OCI-LY1 (cell line): ENCODE data around the gene TRAF3IP1.

Source experiments
- H2AFZ ChIP-seq: fragments of 200-600 bp; sonication (generic), shearing (Covaris generic); 2 replicates; pipeline ENCODE4 v1.6.0; 2014; ENCODE audit warnings: antibody characterized with exemption, mild to moderate bottlenecking, low read length
- H3F3A ChIP-seq: fragments of 200-600 bp; sonication (generic), shearing (Covaris generic); 2 replicates; pipeline ENCODE4 v1.6.0; 2014; ENCODE audit warnings: mild to moderate bottlenecking, antibody characterized with exemption, low read length, moderate library complexity; ENCODE audit not compliant: insufficient read depth
- H3K27ac ChIP-seq: fragments of 200-600 bp; sonication (generic); 2 replicates; pipeline ENCODE4 v1.5.1; 2014; ENCODE audit warnings: low read length, mixed run types, mild to moderate bottlenecking, low read depth; ENCODE audit not compliant: poor library complexity, severe bottlenecking
- H3K27me3 ChIP-seq: fragments of 200-600 bp; sonication (generic); 2 replicates; pipeline ENCODE4 v1.6.0; 2014; ENCODE audit warnings: antibody characterized with exemption, mild to moderate bottlenecking, low read length, moderate library complexity; ENCODE audit not compliant: insufficient read depth
- H3K36me3 ChIP-seq: fragments of 200-600 bp; sonication (generic); 2 replicates; pipeline ENCODE4 v1.6.1; 2014; ENCODE audit warnings: mild to moderate bottlenecking, antibody characterized with exemption, low read length, moderate library complexity, mixed read lengths; ENCODE audit not compliant: insufficient read depth
- H3K4me1 ChIP-seq: fragments of 200-600 bp; sonication (generic); 2 replicates; pipeline ENCODE4 v1.5.1; 2014; ENCODE audit warnings: mild to moderate bottlenecking, low read length, moderate library complexity; ENCODE audit not compliant: insufficient read depth, severe bottlenecking
- H3K4me2 ChIP-seq: fragments of 200-600 bp; sonication (generic), shearing (Covaris generic); 2 replicates; pipeline ENCODE4 v1.6.1; 2014; ENCODE audit warnings: low read length
- H3K4me3 ChIP-seq: fragments of 200-600 bp; sonication (generic); 2 replicates; pipeline ENCODE4 v1.5.1; 2014; ENCODE audit warnings: low read length, low read depth, mild to moderate bottlenecking, mixed read lengths; ENCODE audit not compliant: poor library complexity, severe bottlenecking
- H3K79me2 ChIP-seq: fragments of 200-600 bp; shearing (Covaris generic); 2 replicates; pipeline ENCODE4 v1.6.1; 2016; ENCODE audit warnings: mixed run types, low read length, mixed read lengths; ENCODE audit not compliant: insufficient read depth
- H3K9ac ChIP-seq: fragments of 200-600 bp; sonication (generic), shearing (Covaris generic); 2 replicates; pipeline ENCODE4 v1.6.1; 2014; ENCODE audit warnings: mild to moderate bottlenecking, low read length, mixed read lengths
- H3K9me2 ChIP-seq: fragments of 200-600 bp; sonication (generic), shearing (Covaris generic); 2 replicates; pipeline ENCODE4 v1.6.1; 2014; ENCODE audit warnings: low read depth, mild to moderate bottlenecking, low read length, mixed read lengths
- H3K9me3 ChIP-seq: fragments of 200-600 bp; shearing (Covaris generic); 2 replicates; pipeline ENCODE4 v1.6.1; 2014; ENCODE audit warnings: low read length, mixed read lengths
- H4K20me1 ChIP-seq: fragments of 200-600 bp; sonication (generic), shearing (Covaris generic); 2 replicates; pipeline ENCODE4 v1.6.0; 2016; ENCODE audit warnings: mild to moderate bottlenecking, low read length; ENCODE audit not compliant: insufficient read depth
- EZH2 ChIP-seq: fragments of 200-600 bp; sonication (generic), shearing (Covaris generic); IDR thresholded peaks from 2 replicates; pipeline ENCODE4 v1.8.0; 2017; ENCODE audit warnings: borderline replicate concordance, mixed run types, mild to moderate bottlenecking, antibody characterized with exemption, low read length, moderate library complexity, mixed read lengths
- TF ChIP-seq, protein P1 (sequence below): fragments of 200-600 bp; sonication (generic), shearing (Covaris generic); IDR thresholded peaks from 2 replicates; pipeline ENCODE4 v1.5.1; 2017; ENCODE audit warnings: mild to moderate bottlenecking, antibody characterized with exemption, low read length, moderate library complexity, mixed read lengths

Gene TRAF3IP1

DNA sequence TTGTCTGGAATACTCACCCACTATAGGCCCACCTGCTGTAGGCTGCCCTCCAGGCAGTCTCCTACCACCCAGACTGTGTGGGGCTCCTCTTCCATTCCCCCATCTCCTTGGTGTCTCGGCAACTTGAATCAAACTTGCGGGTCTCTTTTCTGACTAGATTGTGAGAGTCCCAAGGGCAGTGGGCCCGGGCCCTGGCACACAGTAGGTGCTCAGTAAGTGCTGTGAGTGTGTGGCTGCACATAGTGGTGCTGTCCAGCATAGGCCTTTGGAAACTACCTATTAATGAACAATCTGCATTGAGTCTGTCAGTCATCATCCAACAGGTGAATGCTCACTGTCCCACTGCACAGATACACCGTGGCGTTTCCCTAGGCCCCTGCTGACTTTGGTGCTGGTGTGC, 62.8 kb downstream of the TRAF3IP1 start:
- TF ChIP-seq EZH2, result no peak
- TF ChIP-seq, protein P1, sequence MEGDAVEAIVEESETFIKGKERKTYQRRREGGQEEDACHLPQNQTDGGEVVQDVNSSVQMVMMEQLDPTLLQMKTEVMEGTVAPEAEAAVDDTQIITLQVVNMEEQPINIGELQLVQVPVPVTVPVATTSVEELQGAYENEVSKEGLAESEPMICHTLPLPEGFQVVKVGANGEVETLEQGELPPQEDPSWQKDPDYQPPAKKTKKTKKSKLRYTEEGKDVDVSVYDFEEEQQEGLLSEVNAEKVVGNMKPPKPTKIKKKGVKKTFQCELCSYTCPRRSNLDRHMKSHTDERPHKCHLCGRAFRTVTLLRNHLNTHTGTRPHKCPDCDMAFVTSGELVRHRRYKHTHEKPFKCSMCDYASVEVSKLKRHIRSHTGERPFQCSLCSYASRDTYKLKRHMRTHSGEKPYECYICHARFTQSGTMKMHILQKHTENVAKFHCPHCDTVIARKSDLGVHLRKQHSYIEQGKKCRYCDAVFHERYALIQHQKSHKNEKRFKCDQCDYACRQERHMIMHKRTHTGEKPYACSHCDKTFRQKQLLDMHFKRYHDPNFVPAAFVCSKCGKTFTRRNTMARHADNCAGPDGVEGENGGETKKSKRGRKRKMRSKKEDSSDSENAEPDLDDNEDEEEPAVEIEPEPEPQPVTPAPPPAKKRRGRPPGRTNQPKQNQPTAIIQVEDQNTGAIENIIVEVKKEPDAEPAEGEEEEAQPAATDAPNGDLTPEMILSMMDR, result no peak
- Histone ChIP-seq H2AFZ (no peak overlapping the region), H3F3A (no peaks in the 10 kb centered on the region), H3K4me2 (no peak overlapping the region), H3K27ac (no peak overlapping the region), H3K27me3 (no peaks in the 10 kb centered on the region), H3K4me1 (peaks cover 3% of the 10 kb centered on the region), H3K9ac (no peak overlapping the region), H3K9me2 (no peaks in the 10 kb centered on the region), H3K36me3 (no peaks in the 10 kb centered on the region; the same call in 1 of the 2 replicates), H4K20me1 (no peaks in the 10 kb centered on the region), H3K79me2 (no peaks in the 10 kb centered on the region), H3K9me3 (peaks cover 3% of the 10 kb centered on the region; the same call in 1 of the 2 replicates), H3K4me3 (no peak overlapping the region)

- H3K9me3 ChIP-seq, result peaks cover 3% of the 10 kb centered on the region; the same call in 1 of the 2 replicates
- no peak overlapping the region for H2AFZ ChIP-seq
- no peaks in the 10 kb centered on the region for H4K20me1 ChIP-seq
- TF ChIP-seq EZH2, result no peak
- TF ChIP-seq, protein P1, result no peak
- H3K27me3 ChIP-seq, result no peaks in the 10 kb centered on the region
- H3K36me3 ChIP-seq, result no peaks in the 10 kb centered on the region; the same call in 1 of the 2 replicates
- H3K4me1 ChIP-seq, result peaks cover 3% of the 10 kb centered on the region
- no peak overlapping the region for H3K9ac ChIP-seq
- no peak overlapping the region for H3K27ac ChIP-seq
- H3K9me2 ChIP-seq, result no peaks in the 10 kb centered on the region
- no peak overlapping the region for H3K4me3 ChIP-seq
- H3F3A ChIP-seq, result no peaks in the 10 kb centered on the region
- H3K79me2 ChIP-seq, result no peaks in the 10 kb centered on the region
- no peak overlapping the region for H3K4me2 ChIP-seq
These were observed 63.5 kb downstream of the TRAF3IP1 start for GRCh38 chr2:238383743-238384380.

DNA sequence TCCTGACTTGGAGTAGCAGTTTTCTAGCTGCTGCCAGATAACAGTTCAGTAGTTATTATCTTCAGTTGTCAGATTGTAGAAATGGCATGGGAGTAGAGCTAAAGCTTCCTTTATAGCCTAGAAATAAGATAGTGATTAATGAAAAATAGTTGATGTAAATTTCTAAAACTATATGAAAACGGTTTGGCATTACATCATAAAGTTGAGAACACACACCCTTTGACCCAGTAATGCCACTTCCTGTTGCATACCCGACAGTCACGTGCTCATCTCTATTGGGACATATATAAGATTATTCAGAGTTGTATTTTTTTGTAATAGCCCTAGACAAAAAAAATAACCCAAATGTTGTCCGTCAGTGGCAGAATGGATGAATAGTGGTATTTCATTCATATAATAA, 67.0 kb downstream of the TRAF3IP1 start:
- H3F3A ChIP-seq, result no peaks in the 10 kb centered on the region
- H3K9ac ChIP-seq, result no peak overlapping the region
- no peak overlapping the region for H3K4me2 ChIP-seq
- no peaks in the 10 kb centered on the region for H4K20me1 ChIP-seq
- H3K36me3 ChIP-seq, result no peaks in the 10 kb centered on the region; the same call in 1 of the 2 replicates
- no peak overlapping the region for H2AFZ ChIP-seq
- H3K79me2 ChIP-seq, result no peaks in the 10 kb centered on the region
- H3K4me3 ChIP-seq, result no peak overlapping the region
- TF ChIP-seq, protein P1, result no peak
- H3K4me1 ChIP-seq, result no peaks in the 10 kb centered on the region
- no peak overlapping the region for H3K27ac ChIP-seq
- no peaks in the 10 kb centered on the region for H3K27me3 ChIP-seq
- peaks cover 3% of the 10 kb centered on the region; the same call in 1 of the 2 replicates for H3K9me3 ChIP-seq
- H3K9me2 ChIP-seq, result no peaks in the 10 kb centered on the region
